Neuron (in vitro differentiated cells): ENCODE results near the gene CPNE6.
"Not testable (repeated sequence)": the region's sequence is repeated elsewhere in the genome, so short reads cannot be mapped to it uniquely, and the experiment has no call there.

Experiments used
- H2AFZ ChIP-seq: one replicate; pipeline ENCODE4 v1.6.1; 2013; ENCODE audit warnings: low read depth, mild to moderate bottlenecking, inconsistent platforms, low read length, moderate library complexity
- H3K27me3 ChIP-seq: one replicate; pipeline ENCODE4 v1.6.1; 2013; ENCODE audit warnings: low read length; ENCODE audit not compliant: insufficient read depth
- H3K36me3 ChIP-seq: one replicate; pipeline ENCODE4 v1.6.1; 2013; ENCODE audit warnings: low read length; ENCODE audit not compliant: insufficient read depth
- H3K4me1 ChIP-seq: one replicate; pipeline ENCODE4 v1.6.1; 2013; ENCODE audit warnings: low read length; ENCODE audit not compliant: insufficient read depth
- H3K4me3 ChIP-seq: 2 replicates; pipeline ENCODE4 v1.5.1; 2013; ENCODE audit warnings: mild to moderate bottlenecking, low read length, moderate library complexity
- H3K9me3 ChIP-seq: one replicate; pipeline ENCODE4 v1.6.1; 2013; ENCODE audit warnings: low read length

CPNE6 gene

DNA sequence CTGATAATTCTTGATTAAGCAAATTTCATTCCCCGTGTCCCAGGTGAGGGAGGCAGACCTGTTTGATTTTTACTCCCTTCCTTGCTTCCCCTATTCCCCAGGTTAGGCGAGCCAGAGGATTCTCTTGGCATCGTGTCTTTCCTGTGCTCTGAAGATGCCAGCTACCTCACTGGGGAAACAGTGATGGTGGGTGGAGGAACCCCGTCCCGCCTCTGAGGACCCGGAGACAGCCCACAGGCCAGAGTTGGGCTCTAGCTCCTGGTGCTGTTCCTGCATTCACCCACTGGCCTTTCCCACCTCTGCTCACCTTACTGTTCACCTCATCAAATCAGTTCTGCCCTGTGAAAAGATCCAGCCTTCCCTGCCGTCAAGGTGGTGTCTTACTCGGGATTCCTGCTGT lies 20.6 kb upstream of the CPNE6 start:
- not testable (repeated sequence) for H3K36me3 ChIP-seq, H2AFZ ChIP-seq, H3K27me3 ChIP-seq, H3K4me3 ChIP-seq, H3K9me3 ChIP-seq
- H3K4me1 ChIP-seq, result peaks cover 11% of the 10 kb centered on the region

DNA sequence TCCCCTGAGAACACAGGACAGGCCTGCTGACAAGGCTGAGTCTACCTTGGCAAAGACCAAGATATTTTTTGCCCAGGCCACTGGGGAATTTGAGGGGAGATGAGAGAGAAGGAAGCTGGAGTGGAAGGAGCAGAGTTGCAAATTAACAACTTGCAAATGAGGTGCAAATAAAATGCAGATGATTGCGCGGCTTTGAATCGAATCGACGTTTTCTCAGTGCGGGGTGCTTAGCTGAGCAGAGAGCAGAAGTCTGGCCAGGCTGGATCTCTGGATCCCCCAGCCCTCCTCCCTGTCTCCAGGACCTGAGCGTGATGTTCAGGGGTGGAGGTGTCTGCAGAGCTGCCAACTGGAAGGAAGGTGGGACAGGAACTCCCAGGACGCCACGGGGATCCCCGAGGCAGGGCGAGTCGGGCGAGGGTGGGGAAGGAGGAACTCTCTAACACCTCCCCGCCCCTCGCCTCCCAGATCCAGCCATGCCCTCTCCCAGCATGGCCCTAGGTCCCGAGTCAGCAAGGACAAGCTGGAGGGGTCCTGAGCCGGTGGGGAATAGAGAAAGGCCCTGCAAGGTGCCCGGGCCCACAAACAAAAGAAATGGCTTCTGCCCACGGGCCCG lies 20.1 kb upstream of the CPNE6 start:
- H2AFZ ChIP-seq, result peak overlapping the region; percentile 72
- H3K27me3 ChIP-seq, result peaks cover 9% of the 10 kb centered on the region
- peaks cover 7% of the 10 kb centered on the region for H3K36me3 ChIP-seq
- H3K4me1 ChIP-seq, result peaks cover 11% of the 10 kb centered on the region
- no peaks in the 10 kb centered on the region for H3K9me3 ChIP-seq
- H3K4me3 ChIP-seq, result peak overlapping the region; percentile 58

DNA sequence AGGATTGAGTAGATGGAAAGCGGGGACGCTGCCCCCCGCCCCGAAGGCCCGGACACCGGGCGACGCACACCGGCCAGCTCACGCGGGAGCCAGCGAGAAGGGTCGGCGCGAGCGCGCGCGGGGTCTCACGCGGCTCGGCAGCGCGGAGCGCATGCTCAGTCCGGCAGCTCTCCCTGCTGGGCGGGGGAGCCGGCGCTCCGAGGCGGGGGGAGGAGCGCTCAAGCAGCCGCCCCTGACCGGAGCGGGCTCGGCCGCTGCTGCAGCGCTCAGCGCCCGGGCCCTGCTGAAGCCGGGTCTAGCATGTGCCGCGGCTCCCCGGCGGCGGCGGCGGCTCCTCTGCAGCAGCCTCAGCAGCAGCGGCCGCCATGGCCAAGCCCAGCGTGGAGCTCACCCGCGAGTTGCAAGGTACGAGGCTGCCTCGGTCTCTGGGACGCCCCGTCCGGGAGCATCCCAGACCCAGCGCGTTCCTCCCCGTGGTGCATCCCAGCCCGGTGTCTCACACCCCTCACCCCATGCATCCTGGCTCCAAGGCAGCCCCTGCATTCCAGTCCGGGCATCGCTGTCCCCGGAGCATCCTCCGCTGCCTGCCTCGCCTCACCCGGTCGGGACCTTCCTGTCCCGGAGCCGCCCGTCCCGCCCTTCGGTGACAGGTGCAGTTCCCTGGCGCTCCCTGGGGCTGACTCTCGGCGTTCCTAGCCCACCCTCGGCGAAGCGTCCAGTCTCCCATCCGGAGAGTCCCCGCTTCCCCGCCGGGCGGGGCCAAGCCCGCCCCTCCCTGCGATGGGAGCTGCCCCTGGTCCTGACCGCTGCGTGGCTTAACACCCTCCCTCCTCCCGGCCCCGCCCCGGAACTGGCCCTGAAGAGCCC lies 19.3 kb upstream of the CPNE6 start, which contains the start of gene CARMIL3:
TSS of gene CARMIL3 (plus strand) at position 221 of the 867 bp plus-strand sequence. CDS start at position 366, 145 bp downstream.
- Histone ChIP-seq H3K4me1 (peaks cover 11% of the 10 kb centered on the region), H3K36me3 (peaks cover 9% of the 10 kb centered on the region), H2AFZ (peak within 1 kb of the TSS; percentile 72), H3K9me3 (no peaks in the 10 kb centered on the region), H3K4me3 (peak within 1 kb of the TSS; percentile 58), H3K27me3 (peaks cover 9% of the 10 kb centered on the region)

- H3K4me3 ChIP-seq, result peak overlapping the region; percentile 58
- no peaks in the 10 kb centered on the region for H3K9me3 ChIP-seq
- H3K36me3 ChIP-seq, result peaks cover 9% of the 10 kb centered on the region
- H2AFZ ChIP-seq, result peak overlapping the region; percentile 72
- peaks cover 6% of the 10 kb centered on the region for H3K27me3 ChIP-seq
- H3K4me1 ChIP-seq, result peaks cover 11% of the 10 kb centered on the region
These were observed 18.5 kb upstream of the CPNE6 start for GRCh38 chr14:24052656-24053547.

DNA sequence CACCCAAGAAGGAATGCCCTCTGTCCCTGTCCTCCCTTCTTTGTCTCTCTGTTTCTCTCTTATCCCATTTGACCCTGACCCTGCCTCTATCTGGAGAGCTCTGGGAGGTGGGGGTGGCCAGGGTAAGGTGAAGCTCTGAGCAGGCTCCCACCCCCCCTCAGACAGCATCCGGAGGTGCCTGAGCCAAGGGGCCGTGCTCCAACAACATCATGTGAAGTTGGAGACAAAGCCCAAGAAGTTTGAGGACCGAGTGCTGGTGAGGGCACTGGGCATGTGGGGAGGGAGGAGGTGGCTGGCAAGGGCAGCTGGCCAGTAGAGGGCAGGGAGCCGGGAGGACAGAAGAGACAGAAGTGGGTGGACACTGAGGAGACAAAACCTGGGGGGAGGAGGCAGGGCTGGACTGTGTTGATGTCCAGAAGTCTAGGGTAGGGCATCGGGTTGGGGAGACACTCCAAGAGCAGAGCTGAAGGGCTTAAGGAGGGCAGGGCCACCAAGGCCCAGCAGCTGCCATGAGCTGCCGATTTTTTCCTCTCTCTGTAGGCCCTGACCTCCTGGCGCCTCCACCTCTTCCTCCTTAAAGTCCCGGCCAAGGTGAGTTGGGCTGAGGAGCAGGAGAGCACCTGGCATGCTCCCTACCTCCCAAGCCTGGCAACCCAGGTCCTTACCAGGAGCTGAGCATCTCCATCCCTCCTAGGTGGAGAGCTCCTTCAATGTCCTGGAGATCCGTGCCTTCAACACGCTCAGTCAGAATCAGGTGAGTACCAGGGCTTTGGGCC lies 17.6 kb upstream of the CPNE6 start:
- Histone ChIP-seq H3K27me3 (peaks cover 4% of the 10 kb centered on the region), H3K9me3 (no peaks in the 10 kb centered on the region), H2AFZ (no peak overlapping the region), H3K4me1 (peaks cover 11% of the 10 kb centered on the region), H3K36me3 (peaks cover 9% of the 10 kb centered on the region), H3K4me3 (no peak overlapping the region)

DNA sequence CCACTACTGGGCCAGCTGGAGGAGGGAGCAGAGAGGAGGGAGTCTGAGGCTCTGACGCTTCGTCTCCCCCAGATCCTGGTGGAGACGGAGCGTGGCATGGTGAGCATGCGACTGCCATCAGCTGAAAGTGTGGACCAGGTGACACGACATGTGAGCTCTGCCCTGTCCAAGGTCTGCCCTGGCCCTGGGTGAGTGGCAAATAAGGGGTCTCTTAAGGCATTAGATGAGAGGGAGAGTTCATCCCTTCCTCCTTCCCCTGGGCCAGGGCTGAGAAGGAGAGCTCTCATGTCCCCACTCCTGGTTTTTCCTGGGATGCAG lies 17.1 kb upstream of the CPNE6 start:
- Histone ChIP-seq H3K4me1 (peaks cover 11% of the 10 kb centered on the region), H3K27me3 (no peaks in the 10 kb centered on the region), H3K9me3 (no peaks in the 10 kb centered on the region), H3K36me3 (peaks cover 9% of the 10 kb centered on the region), H2AFZ (no peak overlapping the region), H3K4me3 (no peak overlapping the region)

DNA sequence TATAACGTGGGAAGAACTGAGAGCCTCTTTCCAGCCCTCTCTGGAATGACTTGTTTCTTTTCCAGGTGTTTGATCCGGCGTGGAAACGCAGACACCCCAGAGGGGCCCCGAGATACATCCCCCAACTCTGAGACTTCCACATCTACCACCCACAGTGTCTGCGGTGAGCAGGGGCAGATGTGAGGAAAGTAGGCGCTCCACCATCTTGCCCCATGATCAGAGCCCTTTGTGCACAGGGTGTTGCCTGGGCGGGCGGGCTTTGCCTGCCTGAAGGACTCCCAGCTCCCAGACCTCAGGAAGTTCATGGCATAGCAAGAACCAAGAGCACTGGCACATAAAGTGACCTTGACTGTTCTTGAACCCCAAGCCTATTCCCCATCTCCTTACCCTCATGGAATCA lies 16.7 kb upstream of the CPNE6 start:
- peaks cover 11% of the 10 kb centered on the region for H3K4me1 ChIP-seq
- no peaks in the 10 kb centered on the region for H3K9me3 ChIP-seq
- H3K27me3 ChIP-seq, result no peaks in the 10 kb centered on the region
- H3K4me3 ChIP-seq, result no peak overlapping the region
- H2AFZ ChIP-seq, result no peak overlapping the region
- peaks cover 9% of the 10 kb centered on the region for H3K36me3 ChIP-seq

DNA sequence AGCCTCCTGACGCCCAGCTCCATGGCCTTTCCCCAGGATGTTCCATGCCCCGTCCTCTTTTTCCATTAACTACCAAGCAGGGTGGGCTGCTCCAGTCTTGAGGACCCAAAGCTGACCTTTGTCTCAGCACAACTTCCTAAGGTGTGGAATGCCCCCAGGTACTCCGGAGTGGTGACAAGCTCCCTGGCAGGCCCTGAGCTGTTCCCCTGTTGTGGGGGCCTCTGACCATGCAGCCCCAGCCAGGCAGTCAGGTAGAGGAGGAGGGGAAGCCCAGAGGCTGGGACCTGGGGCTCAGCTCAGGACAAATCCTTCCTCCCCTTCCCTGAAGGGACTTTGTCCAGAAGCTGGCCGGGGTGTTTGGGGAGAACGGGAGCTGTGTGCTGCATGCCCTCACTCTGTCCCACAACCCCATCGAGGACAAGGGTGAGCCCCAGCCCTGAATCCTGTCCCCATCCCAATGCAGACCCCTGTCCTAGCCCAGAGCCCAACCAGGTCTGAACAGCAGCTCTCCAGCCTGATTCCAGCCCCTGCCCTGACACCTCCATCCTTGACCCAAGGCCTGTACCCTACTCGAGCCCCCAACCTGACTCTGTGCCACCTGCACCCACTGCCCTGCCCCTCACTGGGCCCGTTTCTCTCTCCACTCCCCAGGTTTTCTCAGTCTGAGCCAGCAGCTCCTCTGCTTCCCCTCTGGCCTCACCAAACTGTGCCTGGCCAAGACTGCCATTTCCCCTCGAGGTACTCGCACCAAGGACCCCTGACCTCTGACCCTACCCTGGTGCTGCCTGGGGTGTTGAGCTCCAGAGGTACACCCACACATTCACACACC lies 15.2 kb upstream of the CPNE6 start:
- Histone ChIP-seq H2AFZ (no peak overlapping the region), H3K4me1 (peaks cover 8% of the 10 kb centered on the region), H3K27me3 (no peaks in the 10 kb centered on the region), H3K4me3 (no peak overlapping the region), H3K36me3 (peaks cover 15% of the 10 kb centered on the region), H3K9me3 (no peaks in the 10 kb centered on the region)

- Histone ChIP-seq H3K9me3 (no peaks in the 10 kb centered on the region), H2AFZ (no peak overlapping the region), H3K4me3 (no peak overlapping the region), H3K27me3 (no peaks in the 10 kb centered on the region), H3K36me3 (peaks cover 15% of the 10 kb centered on the region), H3K4me1 (peaks cover 4% of the 10 kb centered on the region)
These were observed 14.6 kb upstream of the CPNE6 start for GRCh38 chr14:24056800-24057184.

DNA sequence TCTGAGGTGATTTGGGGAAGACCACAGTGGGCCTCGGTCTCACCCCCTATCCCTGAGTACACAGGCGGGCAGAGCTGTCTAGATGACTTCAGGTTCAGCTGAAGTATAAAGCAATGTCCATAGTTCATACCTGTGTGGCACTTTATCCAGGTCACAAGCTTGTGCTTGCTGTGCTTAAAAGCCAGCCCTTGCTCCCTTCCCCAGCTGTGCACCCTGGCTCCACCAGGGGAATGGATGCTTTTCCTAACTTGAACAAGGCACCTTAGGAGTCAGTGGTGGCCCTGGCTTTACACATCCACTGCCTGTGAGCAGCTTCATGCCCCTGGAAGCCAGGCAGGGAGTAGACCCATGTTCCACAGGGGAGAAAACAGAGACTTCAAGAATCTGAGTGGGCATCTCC lies 14.1 kb upstream of the CPNE6 start:
- H3K4me3 ChIP-seq, result no peak overlapping the region
- H3K27me3 ChIP-seq, result no peaks in the 10 kb centered on the region
- no peaks in the 10 kb centered on the region for H3K9me3 ChIP-seq
- no peak overlapping the region for H2AFZ ChIP-seq
- peaks cover 15% of the 10 kb centered on the region for H3K36me3 ChIP-seq
- peaks cover 4% of the 10 kb centered on the region for H3K4me1 ChIP-seq

DNA sequence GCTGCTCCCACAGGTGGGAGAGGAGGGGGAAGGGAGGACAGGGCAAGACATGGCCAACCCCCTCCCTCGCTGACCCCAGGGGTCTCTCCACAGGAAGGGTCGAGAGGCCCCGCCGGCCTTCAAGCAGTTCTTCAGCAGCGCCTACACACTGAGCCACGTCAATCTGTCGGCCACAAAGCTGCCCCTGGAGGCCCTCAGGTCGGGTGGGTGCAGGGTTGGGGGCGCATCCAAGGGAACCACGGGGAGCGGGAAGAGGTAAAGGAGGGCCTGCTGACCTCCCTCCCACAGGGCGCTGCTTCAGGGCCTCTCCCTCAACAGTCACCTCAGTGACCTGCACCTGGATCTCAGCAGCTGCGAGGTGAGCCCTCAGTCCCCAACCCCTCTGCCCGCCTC lies 13.5 kb upstream of the CPNE6 start:
- H2AFZ ChIP-seq, result no peak overlapping the region
- H3K4me3 ChIP-seq, result no peak overlapping the region
- peaks cover 15% of the 10 kb centered on the region for H3K36me3 ChIP-seq
- no peaks in the 10 kb centered on the region for H3K4me1 ChIP-seq
- no peaks in the 10 kb centered on the region for H3K27me3 ChIP-seq
- H3K9me3 ChIP-seq, result no peaks in the 10 kb centered on the region
